ENCODE results near the gene DCAF4L1. TPM values are rescaled to one million over a fixed set of nuclear protein-coding genes. Genes with fewer than 3 reads are reported as not detected.
A peak's percentile ranks its signal among the peaks of the same experiment; 100 is the strongest.

Gene DCAF4L1
- total and polyA plus RNA-seq, 2 donors from 2014 or later, result 0.16 to 0.28 TPM

DNA sequence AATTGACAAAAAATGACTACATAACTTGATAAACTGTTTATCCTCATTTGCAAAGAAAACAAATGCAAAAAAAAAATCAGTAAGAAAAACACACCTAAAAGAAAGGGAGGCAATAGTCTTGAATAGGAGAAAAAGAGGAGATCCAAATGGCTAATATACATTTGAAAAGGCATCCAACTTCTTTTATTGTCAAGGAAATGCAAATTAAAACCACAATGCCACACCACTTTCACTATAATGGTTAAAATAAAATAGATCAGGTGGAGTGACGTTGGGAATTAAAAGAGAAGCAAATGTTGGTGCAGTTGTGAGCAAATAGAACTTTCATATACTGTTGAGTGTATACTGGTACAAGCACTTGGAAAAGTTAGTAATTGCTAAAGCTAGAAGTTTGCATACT, 3.6 kb downstream of the DCAF4L1 start:
- H3K36me3 ChIP-seq (ENCODE audit: control insufficient read depth in 2 of 3, insufficient read depth in 3 of 3, low read length in 3 of 3), result no peaks in the 10 kb centered on the region
- intact Hi-C loops (cut with DNase I), result no loop called here
- no peak for DNase-seq
- peaks cover 0 to 13% (median 2%) of the 10 kb centered on the region in 3 donors for H3K4me1 ChIP-seq (ENCODE audit: control insufficient read depth in 2 of 3, insufficient read depth in 2 of 3, low read depth in 1 of 3, low read length in 3 of 3)
- no peaks in the 10 kb centered on the region for H3K9me3 ChIP-seq (ENCODE audit: control insufficient read depth in 2 of 3, insufficient read depth in 1 of 3, low read length in 3 of 3)
- FAIRE-seq, result no peak
- H3K4me3 ChIP-seq (ENCODE audit: low read length in 3 of 3), result no peak overlapping the region
- no peak overlapping the region for H3K27ac ChIP-seq (ENCODE audit: low read depth in 2 of 2, low read length in 2 of 2)
- H3K27me3 ChIP-seq (ENCODE audit: control insufficient read depth, insufficient read depth, low read length), result no peaks in the 10 kb centered on the region
- H3K9ac ChIP-seq (ENCODE audit: low read length in 3 of 3), result no peak overlapping the region
- TF ChIP-seq CTCF (IDR thresholded peaks at IDR 0.05; ENCODE audit: borderline replicate concordance, extremely low read depth, insufficient read depth), result no peak

- no peak for DNase-seq
- FAIRE-seq, result no peak
- no peaks in the 10 kb centered on the region for H3K27me3 ChIP-seq (ENCODE audit: control insufficient read depth, insufficient read depth, low read length)
- intact Hi-C loops (cut with DNase I), result no loop called here
- H3K9me3 ChIP-seq (ENCODE audit: control insufficient read depth in 2 of 3, insufficient read depth in 1 of 3, low read length in 3 of 3), result no peaks in the 10 kb centered on the region
- no peak for TF ChIP-seq CTCF (IDR thresholded peaks at IDR 0.05; ENCODE audit: borderline replicate concordance, extremely low read depth, insufficient read depth)
- H3K27ac ChIP-seq (ENCODE audit: low read depth in 2 of 2, low read length in 2 of 2), result peak overlapping the region; percentile 6 to 73
- H3K4me3 ChIP-seq (ENCODE audit: low read length in 3 of 3), result peak overlapping the region; percentile 86 to 95 (median 94)
- H3K4me1 ChIP-seq (ENCODE audit: control insufficient read depth in 2 of 3, insufficient read depth in 2 of 3, low read depth in 1 of 3, low read length in 3 of 3), result peaks cover 3 to 21% (median 8%) of the 10 kb centered on the region in 3 donors
- peak overlapping the region; percentile 53 to 99 (median 75) for H3K9ac ChIP-seq (ENCODE audit: low read length in 3 of 3)
- no peaks in the 10 kb centered on the region for H3K36me3 ChIP-seq (ENCODE audit: control insufficient read depth in 2 of 3, insufficient read depth in 3 of 3, low read length in 3 of 3)
These were observed 8.4 kb downstream of the DCAF4L1 start for GRCh38 chr4:41989994-41990364.

DNA sequence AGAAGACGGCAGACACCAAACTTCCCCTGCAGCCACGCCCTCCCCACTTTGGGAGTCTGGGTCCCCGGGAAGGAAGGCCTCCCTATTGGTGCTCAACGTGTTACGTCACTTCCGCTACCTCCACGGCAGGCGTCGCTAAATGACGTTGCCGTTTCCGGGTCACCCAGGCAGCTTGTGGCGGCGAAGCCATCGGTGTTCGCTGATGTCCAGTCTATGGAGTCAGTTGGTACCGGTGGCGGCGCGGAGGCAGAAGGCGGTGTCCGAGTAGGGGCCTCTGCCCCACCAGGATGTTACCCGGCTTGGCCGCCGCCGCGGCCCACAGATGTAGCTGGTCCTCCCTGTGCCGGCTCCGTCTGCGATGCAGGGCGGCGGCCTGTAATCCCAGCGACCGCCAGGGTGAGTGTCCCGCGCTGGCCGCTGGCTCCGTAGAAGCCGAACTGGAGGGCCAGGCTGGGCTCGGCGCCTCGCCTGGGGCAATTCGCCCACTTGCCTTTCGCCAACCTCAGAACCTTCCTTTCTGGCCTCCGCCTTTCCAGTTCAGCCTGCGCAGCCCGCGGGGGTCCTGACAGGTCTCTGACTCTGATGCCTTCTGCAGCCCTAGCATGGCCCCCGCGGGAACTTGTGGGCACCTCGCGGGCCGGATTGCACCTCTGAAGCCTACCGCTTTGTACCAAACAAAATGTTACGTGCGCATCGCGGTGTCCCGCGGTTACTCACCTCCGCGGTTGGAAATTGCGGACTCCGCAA, 9.0 kb downstream of the DCAF4L1 start, which contains the start of gene SLC30A9:
Gene SLC30A9 (plus strand): TSS at position 166 of the 747 bp plus-strand sequence. CDS start 122 bp downstream, at position 288.
- H3K27ac ChIP-seq (ENCODE audit: low read depth in 2 of 2, low read length in 2 of 2), result peak within 1 kb of the TSS; percentile 29 to 73
- no peaks in the 10 kb centered on the region for H3K27me3 ChIP-seq (ENCODE audit: control insufficient read depth, insufficient read depth, low read length)
- H3K4me1 ChIP-seq (ENCODE audit: control insufficient read depth in 2 of 3, insufficient read depth in 2 of 3, low read depth in 1 of 3, low read length in 3 of 3), result peaks cover 3 to 21% (median 8%) of the 10 kb centered on the region in 3 donors
- peak; percentile 2 for TF ChIP-seq CTCF (IDR thresholded peaks at IDR 0.05; ENCODE audit: borderline replicate concordance, extremely low read depth, insufficient read depth)
- H3K4me3 ChIP-seq (ENCODE audit: low read length in 3 of 3), result peak within 1 kb of the TSS; percentile 86 to 95 (median 94)
- H3K36me3 ChIP-seq (ENCODE audit: control insufficient read depth in 2 of 3, insufficient read depth in 3 of 3, low read length in 3 of 3), result no peaks in the 10 kb centered on the region
- no peaks in the 10 kb centered on the region for H3K9me3 ChIP-seq (ENCODE audit: control insufficient read depth in 2 of 3, insufficient read depth in 1 of 3, low read length in 3 of 3)
- intact Hi-C loops (cut with DNase I), result no loop called here
- DNase-seq, result peak; percentile 96 to 99 (median 98)
- FAIRE-seq, result peak; percentile 84
- H3K9ac ChIP-seq (ENCODE audit: low read length in 3 of 3), result peak within 1 kb of the TSS; percentile 86 to 99 (median 95)
